ENCODE results near the gene PPARA. TPM values are rescaled to one million over a fixed set of nuclear protein-coding genes. Genes with fewer than 3 reads are reported as not detected.

The PPARA gene
- total RNA-seq, 4 donors from 2014 or later: 18.7 to 53.8 (median 32.0) TPM

GRCh38 chr22:46240907-46241306 is 90.6 kb downstream of the PPARA start:
- Histone ChIP-seq H3K27me3 (no peaks in the 10 kb centered on the region), H3K9me3 (no peaks in the 10 kb centered on the region), H3K27ac (no peak overlapping the region), H3K4me3 (no peak overlapping the region), H3K4me1 (no peaks in the 10 kb centered on the region), H3K36me3 (peaks cover 49% of the 10 kb centered on the region)
- WGBS: 83% methylated on average over 7 of the region's 7 CpGs
- DNase-seq (ENCODE audit: low spot score in 2 of 2): peak in 1 of 2 donors; percentile 16
- TF ChIP-seq CTCF (IDR thresholded peaks at IDR 0.05): no peak
- TF ChIP-seq POLR2AphosphoS5 (IDR thresholded peaks at IDR 0.05): no peak
- TF ChIP-seq EP300 (IDR thresholded peaks at IDR 0.05): no peak
- TF ChIP-seq POLR2A (IDR thresholded peaks at IDR 0.05): no peak

- H3K4me1 ChIP-seq: no peaks in the 10 kb centered on the region
Observed at GRCh38 chr22:46241396-46242007, 91.2 kb downstream of the PPARA start.

DNA sequence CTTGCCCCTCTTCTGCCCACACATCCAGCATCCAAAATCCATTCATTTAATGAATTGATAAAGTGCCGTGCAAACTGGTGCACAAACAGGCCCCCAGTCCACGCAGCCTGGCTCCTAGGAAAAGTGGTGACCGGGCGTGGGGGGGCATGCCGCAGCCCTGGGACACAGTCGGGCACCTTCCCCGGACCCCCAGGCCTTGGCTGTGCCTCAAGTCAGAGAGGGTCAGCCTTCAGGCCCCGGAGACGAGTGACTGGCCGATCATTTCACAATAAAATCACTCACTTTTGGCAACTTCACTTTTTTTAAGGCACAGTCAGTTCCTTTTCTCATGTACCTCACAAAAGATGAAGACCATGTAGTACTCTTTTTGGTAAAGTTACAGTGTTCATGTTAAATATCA is 91.8 kb downstream of the PPARA start:
- no peaks in the 10 kb centered on the region for H3K9me3 ChIP-seq
- no peak overlapping the region for H3K27ac ChIP-seq
- TF ChIP-seq POLR2A (IDR thresholded peaks at IDR 0.05) (no peak), EP300 (IDR thresholded peaks at IDR 0.05) (no peak), POLR2AphosphoS5 (IDR thresholded peaks at IDR 0.05) (no peak), CTCF (IDR thresholded peaks at IDR 0.05) (no peak)
- no peaks in the 10 kb centered on the region for H3K27me3 ChIP-seq
- H3K36me3 ChIP-seq: peaks cover 39% of the 10 kb centered on the region
- no peak overlapping the region for H3K4me3 ChIP-seq
- no peak for DNase-seq (ENCODE audit: low spot score in 2 of 2)
- 91% methylated on average over 10 of the region's 10 CpGs for WGBS
- no peaks in the 10 kb centered on the region for H3K4me1 ChIP-seq

More at GRCh38 chr22:46241396-46242007, 91.2 kb downstream of the PPARA start:
- peaks cover 43% of the 10 kb centered on the region for H3K36me3 ChIP-seq
- no peak for TF ChIP-seq POLR2AphosphoS5 (IDR thresholded peaks at IDR 0.05)
- TF ChIP-seq CTCF (IDR thresholded peaks at IDR 0.05): no peak
- no peak for TF ChIP-seq POLR2A (IDR thresholded peaks at IDR 0.05)
- no peak for TF ChIP-seq EP300 (IDR thresholded peaks at IDR 0.05)
- H3K9me3 ChIP-seq: no peaks in the 10 kb centered on the region
- 83% methylated on average over 5 of the region's 5 CpGs for WGBS
- H3K27me3 ChIP-seq: no peaks in the 10 kb centered on the region
- H3K27ac ChIP-seq: no peak overlapping the region
- no peak for DNase-seq (ENCODE audit: low spot score in 2 of 2)
- no peak overlapping the region for H3K4me3 ChIP-seq

DNA sequence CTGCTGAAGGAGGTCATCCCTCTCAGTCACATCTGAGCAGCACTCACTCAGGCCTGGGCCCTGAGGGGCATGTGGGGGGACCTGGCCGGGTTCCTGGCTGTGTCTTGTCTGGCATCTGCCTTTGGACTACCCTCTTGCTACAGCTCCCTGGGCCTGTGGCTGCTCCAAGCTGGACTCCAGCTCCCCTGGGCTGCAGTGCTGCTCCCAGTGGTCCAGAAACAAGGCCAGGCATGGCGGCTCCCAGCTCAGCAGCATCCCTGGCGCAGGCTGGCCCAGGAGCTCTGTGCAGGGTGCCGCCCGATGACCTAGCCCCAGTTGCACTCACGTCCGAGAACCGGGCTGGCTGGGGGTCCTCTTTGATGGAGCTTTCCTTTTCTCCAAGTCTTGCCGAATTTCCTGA is 94.4 kb downstream of the PPARA start:
- Histone ChIP-seq H3K4me3 (no peak overlapping the region), H3K27ac (no peak overlapping the region), H3K4me1 (peaks cover 14% of the 10 kb centered on the region), H3K9me3 (no peaks in the 10 kb centered on the region), H3K36me3 (peaks cover 22% of the 10 kb centered on the region), H3K27me3 (no peaks in the 10 kb centered on the region)
- no peak for TF ChIP-seq POLR2AphosphoS5 (IDR thresholded peaks at IDR 0.05)
- TF ChIP-seq POLR2A (IDR thresholded peaks at IDR 0.05): no peak
- TF ChIP-seq CTCF (IDR thresholded peaks at IDR 0.05): no peak
- TF ChIP-seq EP300 (IDR thresholded peaks at IDR 0.05): no peak
- WGBS: 89% methylated on average over 8 of the region's 9 CpGs
- DNase-seq (ENCODE audit: low spot score in 2 of 2): no peak

DNA sequence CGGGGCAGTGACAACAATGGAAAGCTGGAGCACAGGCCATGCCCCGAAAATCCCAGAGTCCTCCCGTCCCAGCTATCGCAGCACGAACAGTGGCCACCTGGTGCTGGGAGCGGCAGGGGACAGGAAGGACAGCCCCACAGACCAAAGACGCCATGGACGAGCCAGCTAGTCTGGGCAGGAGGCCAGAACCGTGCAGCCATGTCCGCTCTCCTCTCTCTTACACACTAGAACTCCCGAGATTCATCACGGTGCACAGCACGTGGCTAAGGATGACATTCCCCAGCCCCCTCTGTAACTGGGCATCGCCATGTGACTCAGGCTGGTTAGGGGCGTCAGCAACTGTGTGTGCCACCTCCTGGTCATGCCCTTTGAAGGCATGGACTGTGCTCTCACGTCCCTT is 95.2 kb downstream of the PPARA start:
- H3K27ac ChIP-seq: no peak overlapping the region
- no peaks in the 10 kb centered on the region for H3K27me3 ChIP-seq
- DNase-seq (ENCODE audit: low spot score in 2 of 2): no peak
- peaks cover 17% of the 10 kb centered on the region for H3K36me3 ChIP-seq
- WGBS: 51% methylated on average over 15 of the region's 16 CpGs
- peaks cover 15% of the 10 kb centered on the region for H3K4me1 ChIP-seq
- no peak for TF ChIP-seq POLR2A (IDR thresholded peaks at IDR 0.05)
- no peaks in the 10 kb centered on the region for H3K9me3 ChIP-seq
- H3K4me3 ChIP-seq: no peak overlapping the region

GRCh38 chr22:46246178-46246577 is 95.9 kb downstream of the PPARA start:
- no peak for DNase-seq (ENCODE audit: low spot score in 2 of 2)
- no peak for TF ChIP-seq POLR2A (IDR thresholded peaks at IDR 0.05)
- 94% methylated on average over 10 of the region's 10 CpGs for WGBS
- no peak overlapping the region for H3K27ac ChIP-seq
- H3K4me1 ChIP-seq: peaks cover 21% of the 10 kb centered on the region
- no peaks in the 10 kb centered on the region for H3K27me3 ChIP-seq
- H3K9me3 ChIP-seq: no peaks in the 10 kb centered on the region
- H3K36me3 ChIP-seq: peaks cover 17% of the 10 kb centered on the region
- no peak overlapping the region for H3K4me3 ChIP-seq
